Endothelial cell of umbilical vein (primary cell): ENCODE measurements around the gene C19orf73. TPM values are rescaled to one million over a fixed set of nuclear protein-coding genes. Genes with fewer than 3 reads are reported as not detected.

Experiments used
- BruUV-seq: library from RNA; stranded (reverse); fragments of 400-500 nt; replicated peaks from 2 replicates; lab custom pipeline; 2021; lab: Mats Ljungman, UMichigan
- CTCF ChIA-PET: fragments of 300-600, 350-600 bp; sonication (Branson Sonifier 250); formaldehyde crosslinking; loops from one replicate; lab custom pipeline; 2021; ENCODE audit warnings: antibody characterized with exemption, inconsistent platforms; lab: Charles Lee
- POLR2A ChIA-PET: fragments of 300-600, 350-600 bp; sonication (Branson Sonifier 250); formaldehyde crosslinking; loops from one replicate; lab custom pipeline; 2021; ENCODE audit warnings: antibody characterized with exemption, inconsistent platforms; lab: Charles Lee
- DNase-seq: peaks from one replicate; pipeline ENCODE4 v3.0.0-alpha.2; 2011; ENCODE audit warnings: low read depth, low spot score
- FAIRE-seq: peaks from 2 replicates; lab custom pipeline; 2011; peaks lifted over from hg19 to GRCh38; lab: Jason Lieb, UNC
- H2AFZ ChIP-seq: 2 replicates; pipeline ENCODE4 v1.6.0; 2012; ENCODE audit warnings: low read depth, low read length, control low read depth, inconsistent platforms
- H3K27ac ChIP-seq: 2 replicates; pipeline ENCODE4 v1.5.1; 2011; ENCODE audit warnings: low read depth, mild to moderate bottlenecking, control low read depth, low read length, moderate library complexity; ENCODE audit not compliant: insufficient read depth
- H3K27me3 ChIP-seq, 2 experiments: 2 replicates each; pipeline versions ENCODE4 v1.6.0 to v1.6.1; 2011; ENCODE audit warnings: low read length in 2 of 2, mixed read lengths in 1 of 2; ENCODE audit not compliant: control insufficient read depth in 2 of 2, insufficient read depth in 2 of 2
- H3K36me3 ChIP-seq, 2 experiments: 2 replicates in 1 of 2; 3 replicates in 1 of 2; pipeline ENCODE4 v1.5.1; 2011; ENCODE audit warnings: low read length in 2 of 2, mild to moderate bottlenecking in 1 of 2, moderate library complexity in 1 of 2; ENCODE audit not compliant: control insufficient read depth in 2 of 2, insufficient read depth in 2 of 2; ENCODE audit errors: extremely low read depth in 1 of 2
- H3K4me1 ChIP-seq: 3 replicates; pipeline ENCODE4 v1.5.1; 2011; ENCODE audit warnings: mild to moderate bottlenecking, low read length; ENCODE audit not compliant: control insufficient read depth, insufficient read depth; ENCODE audit errors: extremely low read depth
- H3K4me2 ChIP-seq: 2 replicates; pipeline ENCODE4 v1.6.1; 2011; ENCODE audit warnings: low read length, control low read depth, mixed read lengths; ENCODE audit not compliant: insufficient read depth
- H3K4me3 ChIP-seq, 3 experiments: fragments of 200-600 bp in 1 of 3; sonication (generic), shearing (Covaris generic) in 1 of 3; replicated peaks in 1 of 3; 2 replicates each; pipeline ENCODE4 v1.5.1; 2011 to 2016; ENCODE audit warnings: control low read depth in 3 of 3, low read length in 3 of 3, mild to moderate bottlenecking in 2 of 3, inconsistent platforms in 1 of 3, low read depth in 1 of 3, moderate library complexity in 1 of 3; ENCODE audit not compliant: insufficient read depth in 1 of 3
- H3K79me2 ChIP-seq: 2 replicates; pipeline ENCODE4 v1.6.0; 2012; ENCODE audit warnings: low read length, inconsistent platforms; ENCODE audit not compliant: control insufficient read depth, insufficient read depth
- H3K9ac ChIP-seq: replicated peaks from 2 replicates; pipeline ENCODE3; 2011; ENCODE audit warnings: low read length, control low read depth; ENCODE audit not compliant: insufficient read depth; ENCODE audit errors: extremely low read depth
- H3K9me1 ChIP-seq: replicated peaks from 3 replicates; pipeline ENCODE4 v1.6.0; 2011; ENCODE audit warnings: mild to moderate bottlenecking, low read length; ENCODE audit not compliant: control insufficient read depth, insufficient read depth; ENCODE audit errors: extremely low read depth
- H3K9me3 ChIP-seq: replicated peaks from 2 replicates; pipeline ENCODE4 v1.5.1; 2012; ENCODE audit warnings: low read length, inconsistent platforms; ENCODE audit not compliant: control insufficient read depth, insufficient read depth
- H4K20me1 ChIP-seq: replicated peaks from 2 replicates; pipeline ENCODE3; 2011; ENCODE audit warnings: mild to moderate bottlenecking, low read length; ENCODE audit not compliant: control insufficient read depth, insufficient read depth; ENCODE audit errors: extremely low read depth
- EZH2 ChIP-seq: IDR thresholded peaks from 2 replicates; pipeline ENCODE4 v1.6.1; 2012; ENCODE audit warnings: borderline replicate concordance, low read depth, mild to moderate bottlenecking, moderate library complexity, low read length, inconsistent platforms; ENCODE audit not compliant: severe bottlenecking
- MYC ChIP-seq: IDR thresholded peaks from one replicate; pipeline ENCODE4 v1.6.1; 2011; ENCODE audit warnings: mild to moderate bottlenecking, low read depth, low read length
- POLR2A ChIP-seq: IDR thresholded peaks from 2 replicates; pipeline ENCODE4 v1.6.1; 2012; ENCODE audit warnings: low read depth, mild to moderate bottlenecking, control low read depth, low read length
- dilution Hi-C: fragments of 300-500 bp; cut with MboI; formaldehyde crosslinking; loops from one replicate; pipeline ENCODE4 v1.15.0; 2019; ENCODE audit warnings: low sequenced_read_pairs; ENCODE audit not compliant: extremely low pct_ligation_motif_present
- intact Hi-C: fragments of 100-400 bp; cut with micrococcal nuclease; formaldehyde crosslinking; loops from one replicate; pipeline ENCODE4 v1.10.0; 2022
- polyA plus RNA-seq, 4 experiments: library from polyadenylated mRNA; depleted of rRNA in 3 of 4; stranded (reverse) in 3 of 4; unstranded in 1 of 4; fragments of >200 nt; gene quantifications; 2 replicates each; pipeline versions ENCODE4 v1.2.1 to v1.2.3, GENCODE V29; 2011 to 2012; ENCODE audit warnings: missing spikeins in 1 of 4
- total RNA-seq: library from RNA; stranded (reverse); gene quantifications from 2 replicates; pipeline ENCODE4 v1.2.3, GENCODE V29; 2021

Gene C19orf73
- total and polyA plus RNA-seq, 2 donors (not counting 3 experiments of a cell fraction or from before 2014, with no cell fraction given): 1.8 TPM; not detected in 1

- CTCF ChIA-PET: no interaction called here
- Histone ChIP-seq H2AFZ (peak overlapping the region; percentile 73), H3K4me1 (no peaks in the 10 kb centered on the region), H3K79me2 (no peaks in the 10 kb centered on the region), H3K9me3 (no peaks in the 10 kb centered on the region), H3K27ac (no peak overlapping the region), H3K4me3 (no peak overlapping the region), H4K20me1 (no peaks in the 10 kb centered on the region), H3K27me3 (peaks cover 27 to 35% of the 10 kb centered on the region in 2 experiments), H3K36me3 (no peaks in the 10 kb centered on the region), H3K4me2 (no peak overlapping the region), H3K9me1 (no peaks in the 10 kb centered on the region), H3K9ac (no peak overlapping the region)
- dilution Hi-C loops (no loop called here), intact Hi-C loops (no loop called here)
- TF ChIP-seq MYC (no peak), EZH2 (peak; percentile 92)
- no TSS peak for BruUV-seq
- POLR2A ChIA-PET: no interaction called here
- FAIRE-seq: no peak
- no peak for DNase-seq
Measured at GRCh38 chr19:49071860-49072547, 46.9 kb downstream of the C19orf73 start.

GRCh38 chr19:49070416-49070815 is 48.5 kb downstream of the C19orf73 start:
- no peak for TF ChIP-seq POLR2A
- no peak for FAIRE-seq
- Histone ChIP-seq H3K27ac (no peak overlapping the region), H3K36me3 (no peaks in the 10 kb centered on the region), H3K27me3 (peaks cover 40 to 51% of the 10 kb centered on the region in 2 experiments), H3K4me2 (no peak overlapping the region), H3K4me3 (no peak overlapping the region), H4K20me1 (no peaks in the 10 kb centered on the region), H3K79me2 (no peaks in the 10 kb centered on the region), H3K4me1 (no peaks in the 10 kb centered on the region), H3K9me3 (no peaks in the 10 kb centered on the region), H3K9me1 (no peaks in the 10 kb centered on the region), H3K9ac (no peak overlapping the region), H2AFZ (no peak overlapping the region)
- no peak for DNase-seq
- no TSS peak for BruUV-seq
- CTCF ChIA-PET: interaction anchor here (0.6 to 1.8 kb wide), 7 partner anchors 13 to 379 kb away, joined by 3 to 5 read pairs (median 5); partner anchors contain the start of gene CGB7
- POLR2A ChIA-PET: no interaction called here
- dilution Hi-C loops: no loop called here
- intact Hi-C loops: no loop called here
